ENCODE results near the gene CARMIL3.

DNA sequence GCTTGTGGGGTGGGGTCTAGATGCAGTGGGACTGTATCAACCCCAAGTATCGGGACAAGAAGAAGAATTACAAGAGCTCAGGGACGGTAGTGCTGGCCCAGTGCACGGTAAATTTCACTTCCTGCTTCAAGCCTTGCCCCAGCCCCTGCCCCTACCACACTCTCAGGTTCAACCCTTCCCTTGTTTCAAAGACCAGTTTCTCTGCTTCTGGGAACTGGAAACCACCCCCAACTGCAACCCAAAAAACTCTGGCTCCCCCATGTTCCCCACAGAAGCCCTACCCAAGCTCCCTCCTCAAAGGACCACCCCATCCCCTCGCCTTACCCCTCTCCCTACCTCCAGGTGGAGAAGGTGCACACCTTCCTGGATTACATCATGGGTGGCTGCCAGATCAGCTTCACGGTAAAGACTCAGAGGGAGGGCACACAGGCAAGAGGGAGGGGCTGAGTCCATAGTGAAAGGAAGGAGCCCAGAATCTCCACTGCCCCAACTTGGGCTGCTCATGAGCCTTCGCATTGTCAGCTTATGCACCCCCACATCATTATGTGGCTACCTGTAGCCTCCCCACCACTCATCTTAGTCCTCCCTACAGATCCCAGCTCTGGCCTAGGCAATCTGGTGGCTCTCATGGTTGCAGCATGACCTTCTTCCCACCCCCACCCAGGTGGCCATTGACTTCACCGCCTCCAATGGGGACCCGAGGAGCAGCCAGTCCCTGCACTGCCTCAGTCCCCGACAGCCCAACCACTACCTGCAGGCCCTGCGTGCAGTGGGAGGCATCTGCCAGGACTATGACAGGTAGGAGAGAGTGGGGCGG is 23.9 kb downstream of the CARMIL3 start:
- TF ChIP-seq, protein P1, sequence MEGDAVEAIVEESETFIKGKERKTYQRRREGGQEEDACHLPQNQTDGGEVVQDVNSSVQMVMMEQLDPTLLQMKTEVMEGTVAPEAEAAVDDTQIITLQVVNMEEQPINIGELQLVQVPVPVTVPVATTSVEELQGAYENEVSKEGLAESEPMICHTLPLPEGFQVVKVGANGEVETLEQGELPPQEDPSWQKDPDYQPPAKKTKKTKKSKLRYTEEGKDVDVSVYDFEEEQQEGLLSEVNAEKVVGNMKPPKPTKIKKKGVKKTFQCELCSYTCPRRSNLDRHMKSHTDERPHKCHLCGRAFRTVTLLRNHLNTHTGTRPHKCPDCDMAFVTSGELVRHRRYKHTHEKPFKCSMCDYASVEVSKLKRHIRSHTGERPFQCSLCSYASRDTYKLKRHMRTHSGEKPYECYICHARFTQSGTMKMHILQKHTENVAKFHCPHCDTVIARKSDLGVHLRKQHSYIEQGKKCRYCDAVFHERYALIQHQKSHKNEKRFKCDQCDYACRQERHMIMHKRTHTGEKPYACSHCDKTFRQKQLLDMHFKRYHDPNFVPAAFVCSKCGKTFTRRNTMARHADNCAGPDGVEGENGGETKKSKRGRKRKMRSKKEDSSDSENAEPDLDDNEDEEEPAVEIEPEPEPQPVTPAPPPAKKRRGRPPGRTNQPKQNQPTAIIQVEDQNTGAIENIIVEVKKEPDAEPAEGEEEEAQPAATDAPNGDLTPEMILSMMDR (conservative IDR thresholded peaks at IDR 0.05; ENCODE audit: low read depth, low read length), result no peak
- TF ChIP-seq EZH2 (IDR thresholded peaks at IDR 0.05; ENCODE audit: low read length, unreplicated experiment), result no peak
